ENCODE measurements around the gene NSUN5.
"Not testable (repeated sequence)": the region's sequence is repeated elsewhere in the genome, so short reads cannot be mapped to it uniquely, and the experiment has no call there.

Gene NSUN5

DNA sequence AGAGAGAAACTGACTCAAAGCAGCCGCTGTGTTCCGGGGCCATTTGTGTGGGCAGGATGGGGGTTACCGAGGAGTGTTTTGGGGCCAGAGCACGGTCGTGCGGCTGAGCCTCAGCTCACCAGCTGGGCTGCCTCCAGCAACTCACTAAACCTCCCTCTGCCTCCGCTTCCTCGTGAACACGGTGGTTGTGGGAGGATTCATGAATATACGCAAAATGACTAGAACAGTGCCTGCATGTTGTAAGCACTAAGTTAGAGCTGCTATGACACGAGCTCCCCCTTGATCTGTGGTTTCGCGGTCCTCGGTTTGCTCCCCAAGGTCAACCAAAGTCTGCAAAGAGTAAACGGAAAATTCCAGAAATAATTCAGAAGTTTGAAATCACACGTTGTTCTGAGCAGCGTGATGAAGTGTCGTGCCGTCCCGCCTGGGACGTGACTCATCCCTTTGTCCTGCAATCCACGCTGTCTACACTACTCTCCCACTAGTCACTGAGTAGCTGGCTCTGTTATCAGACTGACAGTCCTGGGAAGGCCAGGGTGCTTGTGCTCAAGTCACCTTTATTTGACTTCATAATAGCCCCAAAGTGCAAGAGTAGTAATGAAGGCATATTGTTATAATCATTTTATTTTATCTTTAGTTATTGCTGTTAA is 41.8 kb downstream of the NSUN5 start:
- not testable (repeated sequence) for DNase-seq

DNA sequence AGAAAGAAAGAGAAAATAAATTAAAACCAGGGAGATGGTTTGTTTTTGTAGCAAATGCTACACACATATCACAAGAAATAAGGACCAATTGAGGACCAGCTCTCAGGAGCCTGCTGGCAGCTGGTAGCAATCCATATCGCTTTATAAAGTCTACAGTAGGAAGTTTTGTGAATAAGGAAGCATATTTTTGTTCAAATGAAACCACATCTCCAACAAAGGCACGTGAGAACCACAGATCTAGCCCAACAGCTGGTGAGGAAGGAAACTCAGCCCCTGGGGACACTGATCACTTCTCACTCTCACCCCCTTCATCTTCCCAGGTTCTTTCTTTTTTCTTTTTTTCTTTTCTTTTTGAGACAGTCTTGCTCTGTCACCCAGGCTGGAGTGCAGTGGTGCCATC is 46.2 kb downstream of the NSUN5 start:
- not testable (repeated sequence) for DNase-seq
